HG03175 (cell line): ENCODE data around the gene PAN2.
A peak's percentile ranks its signal among the peaks of the same experiment; 100 is the strongest.
"Not testable (repeated sequence)": the region's sequence is repeated elsewhere in the genome, so short reads cannot be mapped to it uniquely, and the experiment has no call there.

Experiments used
- ATAC-seq: cut with Tn5 transposase; IDR thresholded peaks from one replicate; pipeline ENCODE4 v1.9.1; 2021; ENCODE audit warnings: mild to moderate bottlenecking, moderate library complexity; ENCODE audit not compliant: unreplicated experiment

Gene PAN2

DNA sequence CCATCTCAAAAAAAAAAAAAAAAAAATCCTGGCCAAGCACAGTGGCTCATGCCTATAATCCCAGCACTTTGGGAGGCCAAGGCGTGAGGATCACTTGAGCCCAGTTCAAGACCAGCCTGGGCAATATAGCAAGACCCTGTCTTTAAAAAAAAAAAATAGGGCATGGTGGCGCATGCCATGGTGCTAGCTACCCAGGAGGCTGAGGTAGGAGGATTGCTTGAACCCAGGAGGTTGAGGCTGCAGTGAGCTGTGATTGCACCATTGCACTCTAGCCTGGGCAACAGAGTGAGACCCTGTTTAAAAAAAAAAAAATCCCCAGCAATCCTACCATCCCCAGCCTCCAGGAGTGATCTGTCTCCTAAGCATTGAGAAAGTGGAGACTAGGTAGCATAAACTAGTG is 8.5 kb upstream of the PAN2 start:
- not testable (repeated sequence) for ATAC-seq

- ATAC-seq: no peak
These were observed 7.8 kb upstream of the PAN2 start for GRCh38 chr12:56341616-56342015.

GRCh38 chr12:56339158-56339422 is 5.3 kb upstream of the PAN2 start:
- no peak for ATAC-seq

GRCh38 chr12:56338308-56339157 is 4.7 kb upstream of the PAN2 start, which contains the start of gene IL23A:
Gene IL23A, plus strand, starts transcription at chr12:56338884. Its CDS starts 161 bp downstream, at chr12:56339045.
- no peak for ATAC-seq

- ATAC-seq: no peak
These were observed 4.0 kb upstream of the PAN2 start for GRCh38 chr12:56337753-56338251.

DNA sequence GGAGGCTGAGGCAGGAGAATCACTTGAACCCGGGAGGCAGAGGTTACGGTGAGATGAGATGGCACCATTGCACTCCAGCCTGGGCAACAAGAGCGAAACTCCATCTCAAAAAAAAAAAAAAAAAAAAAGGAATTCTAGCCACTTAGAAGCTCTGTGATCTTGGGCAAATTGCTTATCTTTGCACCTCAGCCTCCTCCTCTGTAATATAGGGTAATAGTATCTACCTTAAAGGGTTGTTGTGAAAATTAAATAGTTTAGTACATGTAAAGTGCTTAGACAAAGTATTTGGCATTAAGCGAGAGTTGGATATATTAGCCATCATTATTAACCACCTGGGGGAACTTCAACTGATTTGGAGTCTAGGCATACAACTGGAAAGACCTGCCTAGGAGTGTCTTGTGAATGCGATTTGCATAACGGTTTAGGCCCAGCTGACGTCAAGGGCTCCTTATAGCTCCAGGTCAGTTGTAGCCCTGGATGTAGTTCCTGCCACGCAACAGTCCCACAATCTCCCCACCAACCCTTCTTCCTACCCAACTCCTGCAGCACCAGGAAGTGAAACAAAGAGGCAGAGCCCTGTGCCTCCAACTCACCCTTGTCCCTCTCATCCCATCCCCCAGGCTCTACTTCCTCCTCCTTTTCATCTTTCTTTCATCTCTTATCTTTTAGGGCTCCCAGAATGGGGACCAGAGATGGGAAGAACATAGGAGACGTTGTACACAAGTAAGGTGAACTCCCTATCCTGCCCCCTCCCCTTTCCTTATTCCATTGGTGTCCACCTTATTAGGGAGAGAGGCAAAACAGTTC is 2.8 kb upstream of the PAN2 start:
- ATAC-seq: no peak

- ATAC-seq: not testable (repeated sequence)
These were observed 1.7 kb upstream of the PAN2 start for GRCh38 chr12:56335527-56335926.

DNA sequence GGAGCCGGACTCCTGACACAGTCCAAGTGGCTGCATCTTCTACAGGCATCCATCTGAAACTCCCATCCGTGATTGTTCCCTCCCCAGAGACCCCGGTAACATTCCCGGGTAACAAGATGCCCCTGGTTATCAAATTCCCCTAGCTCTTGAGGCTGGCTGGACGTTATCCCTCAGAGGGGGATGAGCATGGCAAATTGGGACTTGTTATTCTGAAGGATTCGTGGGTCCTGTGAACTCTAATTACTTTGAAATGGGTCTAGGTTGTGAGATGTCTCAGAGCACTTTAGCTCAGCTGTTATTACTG is 642 bp upstream of the PAN2 start:
- ATAC-seq: no peak

DNA sequence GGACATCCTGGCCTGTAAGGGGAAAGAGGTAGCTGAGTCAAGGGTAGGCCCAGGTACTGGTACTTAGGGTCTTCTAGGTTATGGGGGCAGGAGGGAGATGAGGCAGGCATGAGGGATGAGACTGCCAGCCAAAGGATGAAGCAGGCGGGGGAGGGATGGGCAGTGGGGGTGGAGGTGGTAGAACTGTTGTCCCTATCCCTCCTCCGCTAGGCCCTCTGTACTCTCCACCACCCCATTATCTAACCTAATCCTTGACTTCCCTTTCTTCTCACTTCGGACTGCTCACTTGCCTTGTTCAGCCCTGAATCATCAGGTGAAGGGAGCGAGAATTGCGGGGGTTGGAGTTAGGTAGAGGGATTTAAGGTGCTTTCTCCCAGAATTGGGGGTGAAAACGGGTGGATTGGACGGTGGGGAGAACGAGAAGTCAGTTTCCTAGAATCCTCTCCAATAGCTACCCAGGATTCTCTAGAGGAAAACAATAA is 562 bp downstream of the PAN2 start:
- ATAC-seq: no peak

DNA sequence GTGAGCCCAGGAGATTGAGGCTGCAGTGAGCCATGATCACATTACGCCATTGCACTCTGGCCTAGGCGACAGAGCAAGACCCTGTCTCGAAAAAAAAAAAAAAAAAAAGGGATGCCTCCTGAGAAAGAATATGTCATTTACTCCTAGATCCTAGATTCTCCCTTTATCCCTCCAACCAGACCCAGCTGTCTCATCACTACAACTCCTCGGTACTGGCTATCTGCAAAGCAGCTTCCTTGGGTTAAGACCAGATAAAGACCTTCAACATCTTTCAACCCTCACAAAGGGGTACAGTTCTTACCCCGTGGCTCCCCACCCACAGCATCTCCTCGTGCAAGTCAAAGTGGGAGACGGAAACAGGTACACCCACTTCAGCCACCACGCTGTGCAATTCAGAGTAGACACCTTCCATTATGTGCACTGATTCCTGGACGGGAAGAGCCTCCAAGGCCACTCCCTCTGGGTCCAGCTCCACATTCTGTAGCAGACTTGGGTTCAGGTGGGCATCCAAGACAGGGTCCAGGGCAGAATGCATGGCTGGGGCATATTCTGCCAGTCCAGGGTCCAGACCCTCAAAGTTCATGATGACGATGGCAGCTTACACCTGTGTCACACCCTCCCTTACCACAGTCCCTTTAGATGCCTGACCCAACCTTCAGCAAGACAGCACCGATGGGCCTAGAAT is 1.1 kb downstream of the PAN2 start:
- no peak for ATAC-seq

- ATAC-seq: no peak
These were observed 2.8 kb downstream of the PAN2 start for GRCh38 chr12:56330936-56331490.

GRCh38 chr12:56326533-56326932 is 7.3 kb downstream of the PAN2 start:
- no peak for ATAC-seq

DNA sequence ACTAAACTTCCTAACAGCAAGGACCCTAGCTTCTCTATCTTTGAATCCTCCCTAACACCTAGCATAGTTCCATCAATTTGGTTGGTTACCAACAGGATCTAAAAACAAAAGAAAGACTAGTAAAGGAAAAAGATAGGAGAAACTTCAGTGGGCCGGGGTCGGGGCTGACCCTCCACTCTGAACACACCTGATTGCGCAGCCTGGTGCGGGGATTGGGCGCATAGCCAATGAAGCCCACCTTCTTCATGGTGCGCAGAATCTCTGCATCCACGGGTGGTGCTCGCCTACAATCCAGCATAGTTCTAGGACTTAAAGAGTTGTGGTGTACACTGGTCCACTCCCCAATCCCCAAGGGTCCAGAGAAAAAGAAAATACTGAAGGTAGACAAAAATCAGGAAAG is 7.7 kb downstream of the PAN2 start:
- ATAC-seq: no peak

- no peak for ATAC-seq
These were observed 9.6 kb downstream of the PAN2 start for GRCh38 chr12:56324206-56324605.

GRCh38 chr12:56321610-56322009 is 12.2 kb downstream of the PAN2 start:
- not testable (repeated sequence) for ATAC-seq

GRCh38 chr12:56321027-56321426 is 12.8 kb downstream of the PAN2 start:
- no peak for ATAC-seq

- no peak for ATAC-seq
These were observed 16.1 kb downstream of the PAN2 start for GRCh38 chr12:56317675-56318074.

- peak; percentile 90 for ATAC-seq
These were observed 18.0 kb downstream of the PAN2 start, which contains the start of gene CNPY2 for GRCh38 chr12:56315622-56316473. Gene CNPY2, minus strand, starts transcription at chr12:56315988. Its CDS starts 771 bp downstream, at chr12:56315217.

- no peak for ATAC-seq
These were observed 18.6 kb downstream of the PAN2 start for GRCh38 chr12:56315249-56315621.

DNA sequence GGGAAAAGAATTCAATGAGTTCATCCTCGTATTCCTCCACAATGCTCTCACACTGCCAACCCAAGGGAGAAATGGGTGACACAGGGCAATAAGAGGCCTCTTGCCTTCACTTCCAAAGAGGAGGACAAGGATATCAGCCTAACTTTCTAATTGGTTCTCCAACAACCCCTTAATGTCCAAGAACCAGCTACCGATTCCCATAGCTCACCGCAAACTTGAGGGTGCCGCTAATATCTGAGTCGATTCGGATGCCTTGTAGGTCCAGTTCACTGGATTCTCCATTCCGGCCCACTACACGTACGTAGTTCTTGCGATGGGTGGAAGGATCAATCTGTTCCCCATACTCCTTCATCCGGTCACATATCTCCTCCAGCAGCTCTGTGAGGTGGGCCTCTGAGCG is 22.8 kb downstream of the PAN2 start:
- no peak for ATAC-seq
